Dedifferentiated amniotic fluid mesenchymal stem cell (primary cell): ENCODE results near the gene CREB5.
A peak's percentile ranks its signal among the peaks of the same experiment; 100 is the strongest.

Experiments used
- DNase-seq: peaks from one replicate; pipeline ENCODE4 v3.0.0-alpha.2; 2016; ENCODE audit errors: extremely low spot score

CREB5 gene

GRCh38 chr7:28744951-28745350 lies 332.6 kb downstream of the CREB5 start:
- DNase-seq, result no peak

GRCh38 chr7:28745351-28745750 lies 333.0 kb downstream of the CREB5 start:
- no peak for DNase-seq

GRCh38 chr7:28747404-28747803 lies 335.1 kb downstream of the CREB5 start:
- DNase-seq, result no peak

- DNase-seq, result no peak
These were observed 335.5 kb downstream of the CREB5 start for GRCh38 chr7:28747854-28748253.

GRCh38 chr7:28748346-28748745 lies 336.0 kb downstream of the CREB5 start:
- no peak for DNase-seq

- DNase-seq, result no peak
These were observed 336.7 kb downstream of the CREB5 start for GRCh38 chr7:28748933-28749584.

- DNase-seq, result no peak
These were observed 337.3 kb downstream of the CREB5 start for GRCh38 chr7:28749638-28750037.

- DNase-seq, result no peak
These were observed 338.7 kb downstream of the CREB5 start for GRCh38 chr7:28750981-28751380.

- DNase-seq, result no peak
These were observed 341.3 kb downstream of the CREB5 start for GRCh38 chr7:28753613-28754012.

GRCh38 chr7:28754027-28754426 lies 341.7 kb downstream of the CREB5 start:
- DNase-seq, result no peak

- no peak for DNase-seq
These were observed 342.1 kb downstream of the CREB5 start for GRCh38 chr7:28754447-28754846.

GRCh38 chr7:28755255-28755654 lies 342.9 kb downstream of the CREB5 start:
- DNase-seq, result peak; percentile 83

GRCh38 chr7:28758186-28758585 lies 345.9 kb downstream of the CREB5 start:
- DNase-seq, result no peak

GRCh38 chr7:28759475-28759971 lies 347.2 kb downstream of the CREB5 start:
- DNase-seq, result no peak

- DNase-seq, result no peak
These were observed 349.2 kb downstream of the CREB5 start for GRCh38 chr7:28761505-28761904.

GRCh38 chr7:28762651-28763050 lies 350.3 kb downstream of the CREB5 start:
- DNase-seq, result no peak

- DNase-seq, result no peak
These were observed 354.0 kb downstream of the CREB5 start for GRCh38 chr7:28766359-28766758.

GRCh38 chr7:28767356-28767755 lies 355.0 kb downstream of the CREB5 start:
- DNase-seq, result no peak

- no peak for DNase-seq
These were observed 356.3 kb downstream of the CREB5 start for GRCh38 chr7:28768577-28769147.

- DNase-seq, result no peak
These were observed 359.7 kb downstream of the CREB5 start for GRCh38 chr7:28771906-28772622.

GRCh38 chr7:28773423-28774145 lies 361.3 kb downstream of the CREB5 start:
- no peak for DNase-seq

- DNase-seq, result peak; percentile 25
These were observed 362.1 kb downstream of the CREB5 start for GRCh38 chr7:28774261-28774988.
